Keratinocyte (primary cell): ENCODE results near the gene OR9A2. TPM values are rescaled to one million over a fixed set of nuclear protein-coding genes. Genes with fewer than 3 reads are reported as not detected.

Experiments
- DNase-seq: peaks from one replicate; pipeline ENCODE4 v3.0.0-alpha.2; 2011; ENCODE audit warnings: low read depth, missing footprints, low spot score
- FAIRE-seq: peaks from 2 replicates; lab custom pipeline; 2011; peaks lifted over from hg19 to GRCh38; lab: Jason Lieb, UNC
- H2AFZ ChIP-seq: 2 replicates; pipeline ENCODE4 v1.6.0; 2012; ENCODE audit warnings: low read length, control low read depth, inconsistent platforms; ENCODE audit not compliant: control insufficient read depth
- H3K27ac ChIP-seq: 2 replicates; pipeline ENCODE4 v1.5.1; 2011; ENCODE audit warnings: low read length; ENCODE audit not compliant: control insufficient read depth, insufficient read depth
- H3K27me3 ChIP-seq: 3 replicates; pipeline ENCODE4 v1.6.0; 2011; ENCODE audit warnings: low read length; ENCODE audit not compliant: control insufficient read depth, insufficient read depth; ENCODE audit errors: extremely low read depth
- H3K36me3 ChIP-seq, 2 experiments: 2 replicates in 1 of 2; 3 replicates in 1 of 2; pipeline ENCODE4 v1.5.1; 2011; ENCODE audit warnings: low read length in 2 of 2, mild to moderate bottlenecking in 1 of 2; ENCODE audit not compliant: control insufficient read depth in 2 of 2, insufficient read depth in 2 of 2; ENCODE audit errors: extremely low read depth in 1 of 2
- H3K4me1 ChIP-seq: 3 replicates; pipeline ENCODE4 v1.5.1; 2011; ENCODE audit warnings: low read length; ENCODE audit not compliant: control insufficient read depth, insufficient read depth; ENCODE audit errors: extremely low read depth
- H3K4me2 ChIP-seq: 3 replicates; pipeline ENCODE4 v1.6.0; 2011; ENCODE audit warnings: low read depth, low read length; ENCODE audit not compliant: control insufficient read depth, insufficient read depth; ENCODE audit errors: extremely low read depth
- H3K4me3 ChIP-seq, 3 experiments: fragments of 200-600 bp in 1 of 3; sonication (generic) in 1 of 3; 2 replicates in 2 of 3; 3 replicates in 1 of 3; pipeline ENCODE4 v1.5.1; 2011 to 2016; ENCODE audit warnings: low read length in 3 of 3, mild to moderate bottlenecking in 3 of 3, control low read depth in 2 of 3, inconsistent platforms in 1 of 3, low read depth in 1 of 3, mixed read lengths in 1 of 3, mixed run types in 1 of 3, moderate library complexity in 1 of 3; ENCODE audit not compliant: control insufficient read depth in 2 of 3, insufficient read depth in 2 of 3; ENCODE audit errors: extremely low read depth in 1 of 3
- H3K79me2 ChIP-seq: 2 replicates; pipeline ENCODE4 v1.6.0; 2012; ENCODE audit warnings: low read length; ENCODE audit not compliant: control insufficient read depth, insufficient read depth
- H3K9ac ChIP-seq: 3 replicates; pipeline ENCODE4 v1.6.0; 2011; ENCODE audit warnings: low read length; ENCODE audit not compliant: control insufficient read depth, insufficient read depth; ENCODE audit errors: extremely low read depth
- H3K9me1 ChIP-seq: 3 replicates; pipeline ENCODE4 v1.6.0; 2011; ENCODE audit warnings: low read length; ENCODE audit not compliant: control insufficient read depth, insufficient read depth; ENCODE audit errors: extremely low read depth
- H3K9me3 ChIP-seq: 2 replicates; pipeline ENCODE4 v1.5.1; 2012; ENCODE audit warnings: low read depth, low read length; ENCODE audit not compliant: control insufficient read depth
- H4K20me1 ChIP-seq: 3 replicates; pipeline ENCODE4 v1.6.0; 2011; ENCODE audit warnings: low read length; ENCODE audit not compliant: control insufficient read depth, insufficient read depth; ENCODE audit errors: extremely low read depth
- CTCF ChIP-seq, 3 experiments: IDR thresholded peaks in 1 of 3; conservative IDR thresholded peaks in 1 of 3; optimal IDR thresholded peaks in 1 of 3; 2 replicates in 2 of 3; 3 replicates in 1 of 3; pipeline versions ENCODE3 to v1.5.1; 2011; ENCODE audit warnings: low read length in 3 of 3, mild to moderate bottlenecking in 3 of 3, moderate library complexity in 2 of 3, control low read depth in 1 of 3, inconsistent platforms in 1 of 3; ENCODE audit not compliant: insufficient read depth in 2 of 3; ENCODE audit errors: extremely low read depth in 1 of 3
- EZH2 ChIP-seq: IDR thresholded peaks from one replicate; pipeline ENCODE4 v1.6.1; 2012; ENCODE audit warnings: inconsistent platforms, mild to moderate bottlenecking, low read length, moderate library complexity
- dilution Hi-C: fragments of 300-500 bp; cut with MboI; formaldehyde crosslinking; loops from one replicate; pipeline ENCODE4 v1.7.0; 2020; ENCODE audit warnings: low sequenced_read_pairs; ENCODE audit not compliant: extremely low pct_ligation_motif_present
- polyA plus RNA-seq, 5 experiments: library from polyadenylated mRNA; depleted of rRNA in 3 of 5; stranded (reverse) in 3 of 5; stranded (forward) in 1 of 5; unstranded in 1 of 5; fragments of >200 nt; gene quantifications; 1 replicate in 1 of 5; 2 replicates in 3 of 5; 3 replicates in 1 of 5; pipeline versions ENCODE4 v1.2.1 to v1.2.3, GENCODE V29; 2011 to 2012; ENCODE audit warnings: missing spikeins in 2 of 5, low read depth in 1 of 5, low replicate concordance in 1 of 5

OR9A2 gene
- polyA plus RNA-seq, 1 donor (not counting 4 experiments of a cell fraction or from before 2014, with no cell fraction given), result not detected

DNA sequence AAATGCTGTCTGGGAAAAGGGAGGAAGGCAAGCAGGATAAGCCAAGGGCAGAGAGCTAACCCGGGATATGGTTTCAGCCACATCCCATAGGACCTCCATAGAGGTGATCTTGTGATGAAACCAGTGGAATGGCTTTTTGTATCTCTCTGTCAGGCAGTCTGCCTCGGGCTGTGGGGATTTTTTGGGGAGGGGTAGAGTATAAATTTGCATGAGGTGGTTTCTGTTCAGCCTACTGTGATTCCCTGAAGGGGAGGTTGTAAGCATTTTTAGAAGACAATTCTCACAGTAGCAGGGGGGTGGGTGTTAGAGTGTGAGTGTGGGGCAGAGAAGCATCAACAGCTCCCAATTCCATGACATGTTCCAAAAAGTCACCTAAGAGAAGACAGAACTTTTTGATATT, 11.8 kb downstream of the OR9A2 start:
- H3K4me3 ChIP-seq, result no peak overlapping the region
- dilution Hi-C loops, result loop anchor here (10.0 kb wide), 1 partner anchor 200 kb away; no protein-coding TSS in a partner anchor
- H3K79me2 ChIP-seq, result no peaks in the 10 kb centered on the region
- H3K4me2 ChIP-seq, result no peak overlapping the region
- H2AFZ ChIP-seq, result no peak overlapping the region
- peaks cover 7% of the 10 kb centered on the region for H3K4me1 ChIP-seq
- no peak for FAIRE-seq
- H3K9me1 ChIP-seq, result no peaks in the 10 kb centered on the region
- no peak overlapping the region for H3K27ac ChIP-seq
- no peak for DNase-seq
- no peaks in the 10 kb centered on the region for H3K9me3 ChIP-seq
- H3K9ac ChIP-seq, result no peak overlapping the region
- H4K20me1 ChIP-seq, result no peaks in the 10 kb centered on the region
- no peaks in the 10 kb centered on the region for H3K36me3 ChIP-seq
- no peaks in the 10 kb centered on the region for H3K27me3 ChIP-seq
- TF ChIP-seq CTCF (optimal IDR thresholded peaks at IDR 0.05 in 1 of 3, IDR thresholded peaks at IDR 0.05 in 1 of 3, conservative IDR thresholded peaks at IDR 0.05 in 1 of 3; ENCODE audit: extremely low read depth in 1 of 3, insufficient read depth in 2 of 3, low read length in 3 of 3) (no peak), EZH2 (no peak)

DNA sequence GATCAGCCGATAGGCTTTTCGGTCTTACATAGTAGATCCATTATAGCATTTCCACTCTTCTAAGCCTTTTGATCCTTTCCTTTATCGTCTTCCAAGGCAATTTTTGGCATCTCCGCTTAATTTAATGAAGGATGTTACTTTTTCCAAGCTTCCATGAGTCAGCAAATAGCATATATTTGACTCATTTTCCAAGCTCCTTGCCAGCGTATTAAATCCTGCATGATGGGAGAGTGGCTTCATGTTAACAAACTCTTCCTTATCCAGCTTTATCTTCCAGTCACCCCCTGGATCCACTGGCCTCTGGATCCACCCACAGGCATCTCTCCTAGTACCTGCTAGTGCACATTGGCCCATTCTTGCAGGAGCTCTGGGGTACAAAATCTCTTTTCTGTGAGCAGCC, 13.0 kb downstream of the OR9A2 start:
- TF ChIP-seq CTCF (optimal IDR thresholded peaks at IDR 0.05 in 1 of 3, IDR thresholded peaks at IDR 0.05 in 1 of 3, conservative IDR thresholded peaks at IDR 0.05 in 1 of 3; ENCODE audit: extremely low read depth in 1 of 3, insufficient read depth in 2 of 3, low read length in 3 of 3) (no peak), EZH2 (no peak)
- Histone ChIP-seq H3K4me2 (no peak overlapping the region), H2AFZ (no peak overlapping the region), H3K9me1 (no peaks in the 10 kb centered on the region), H3K4me3 (no peak overlapping the region), H3K27me3 (no peaks in the 10 kb centered on the region), H3K9me3 (no peaks in the 10 kb centered on the region), H3K27ac (no peak overlapping the region), H3K9ac (no peak overlapping the region), H3K4me1 (peaks cover 7% of the 10 kb centered on the region), H3K36me3 (no peaks in the 10 kb centered on the region), H3K79me2 (no peaks in the 10 kb centered on the region), H4K20me1 (no peaks in the 10 kb centered on the region)
- DNase-seq, result no peak
- dilution Hi-C loops, result loop anchor here (10.0 kb wide), 1 partner anchor 201 kb away; no protein-coding TSS in a partner anchor
- no peak for FAIRE-seq
